Gastroesophageal sphincter (tissue), 3 donors: ENCODE results near the gene FBP1.

Source experiments
- CTCF ChIP-seq, 4 experiments: fragments of 200-600 bp in 2 of 4; fragments of 450-650 bp in 2 of 4; sonication (generic) in 1 of 4; IDR thresholded peaks; one replicate each; pipeline ENCODE4 v1.5.1; 2017 to 2019; ENCODE audit warnings: antibody characterized with exemption in 4 of 4, mild to moderate bottlenecking in 2 of 4, moderate library complexity in 2 of 4
- EP300 ChIP-seq: sonication (generic); formaldehyde crosslinking; IDR thresholded peaks from one replicate; pipeline ENCODE4 v1.6.1; 2017; ENCODE audit warnings: antibody characterized with exemption, mild to moderate bottlenecking
- POLR2A ChIP-seq, 2 donors: fragments of 450-650 bp; IDR thresholded peaks; one replicate each; pipeline ENCODE4 v1.6.1; 2017; ENCODE audit warnings: antibody characterized with exemption in 2 of 2, mild to moderate bottlenecking in 2 of 2, moderate library complexity in 1 of 2
- POLR2AphosphoS5 ChIP-seq: sonication (generic); formaldehyde crosslinking; IDR thresholded peaks from one replicate; pipeline ENCODE4 v1.6.1; 2017; ENCODE audit warnings: antibody characterized with exemption

GRCh38 chr9:94650949-94651348 lies 11.6 kb upstream of the FBP1 start:
- no peak for TF ChIP-seq POLR2AphosphoS5
- no peak for TF ChIP-seq CTCF (IDR thresholded peaks at IDR 0.05)
- TF ChIP-seq POLR2A (IDR thresholded peaks at IDR 0.05), result no peak
- no peak for TF ChIP-seq EP300
